ENCODE data around the gene LHFPL3. TPM values are rescaled to one million over a fixed set of nuclear protein-coding genes. Genes with fewer than 3 reads are reported as not detected.

Gene LHFPL3
- total RNA-seq, 1 experiment from 2014 or later, result not detected

GRCh38 chr7:104841798-104842197 is 513.4 kb downstream of the LHFPL3 start:
- H2AFZ ChIP-seq, result no peak overlapping the region
- DNase-seq, result no peak
- CTCF ChIA-PET, result no interaction called here
- BruUV-seq (replicated peaks), result no TSS peak
- no peaks in the 10 kb centered on the region for H3K9me3 ChIP-seq (ENCODE audit: insufficient read depth, low read depth)
- intact Hi-C loops (cut with micrococcal nuclease; ENCODE audit: unreplicated experiment), result no loop called here
- no peak overlapping the region for H3K4me2 ChIP-seq
- H3K4me1 ChIP-seq (replicated peaks; ENCODE audit: insufficient read depth), result no peaks in the 10 kb centered on the region
- POLR2A ChIA-PET (ENCODE audit: unreplicated experiment), result no interaction called here
- H3K79me2 ChIP-seq (ENCODE audit: low read depth), result no peaks in the 10 kb centered on the region
- H3K36me3 ChIP-seq (ENCODE audit: low read depth), result no peaks in the 10 kb centered on the region
- H3K27ac ChIP-seq, result no peak overlapping the region
- no peaks in the 10 kb centered on the region for H4K20me1 ChIP-seq (ENCODE audit: insufficient read depth)
- peaks cover 62% of the 10 kb centered on the region for H3K27me3 ChIP-seq (ENCODE audit: insufficient read depth, low read depth)
- H3K9me2 ChIP-seq (ENCODE audit: insufficient read depth), result no peaks in the 10 kb centered on the region
- H3K4me3 ChIP-seq, result no peak overlapping the region
- TF ChIP-seq EZH2 (IDR thresholded peaks at IDR 0.05; ENCODE audit: low read depth) (no peak), CTCF (conservative IDR thresholded peaks at IDR 0.05) (no peak)
- H3F3A ChIP-seq (ENCODE audit: insufficient read depth, low read depth), result no peaks in the 10 kb centered on the region

GRCh38 chr7:104843198-104843597 is 514.8 kb downstream of the LHFPL3 start:
- no TSS peak for BruUV-seq (replicated peaks)
- no peaks in the 10 kb centered on the region for H3K4me1 ChIP-seq (replicated peaks; ENCODE audit: insufficient read depth)
- no peak overlapping the region for H3K4me2 ChIP-seq
- no peaks in the 10 kb centered on the region for H3K9me2 ChIP-seq (ENCODE audit: insufficient read depth)
- no peak overlapping the region for H3K4me3 ChIP-seq
- intact Hi-C loops (cut with micrococcal nuclease; ENCODE audit: unreplicated experiment), result no loop called here
- POLR2A ChIA-PET (ENCODE audit: unreplicated experiment), result no interaction called here
- H3F3A ChIP-seq (ENCODE audit: insufficient read depth, low read depth), result no peaks in the 10 kb centered on the region
- DNase-seq, result no peak
- no peaks in the 10 kb centered on the region for H4K20me1 ChIP-seq (ENCODE audit: insufficient read depth)
- H3K79me2 ChIP-seq (ENCODE audit: low read depth), result no peaks in the 10 kb centered on the region
- H3K36me3 ChIP-seq (ENCODE audit: low read depth), result no peaks in the 10 kb centered on the region
- H2AFZ ChIP-seq, result no peak overlapping the region
- peaks cover 60% of the 10 kb centered on the region for H3K27me3 ChIP-seq (ENCODE audit: insufficient read depth, low read depth)
- H3K9me3 ChIP-seq (ENCODE audit: insufficient read depth, low read depth), result no peaks in the 10 kb centered on the region
- CTCF ChIA-PET, result no interaction called here
- no peak for TF ChIP-seq EZH2 (IDR thresholded peaks at IDR 0.05; ENCODE audit: low read depth)
- no peak for TF ChIP-seq CTCF (conservative IDR thresholded peaks at IDR 0.05)
- no peak overlapping the region for H3K27ac ChIP-seq

- H2AFZ ChIP-seq, result no peak overlapping the region
- no peak overlapping the region for H3K27ac ChIP-seq
- H3K4me1 ChIP-seq (replicated peaks; ENCODE audit: insufficient read depth), result no peaks in the 10 kb centered on the region
- DNase-seq, result no peak
- H3K4me2 ChIP-seq, result no peak overlapping the region
- H3K9me3 ChIP-seq (ENCODE audit: insufficient read depth, low read depth), result no peaks in the 10 kb centered on the region
- H3F3A ChIP-seq (ENCODE audit: insufficient read depth, low read depth), result no peaks in the 10 kb centered on the region
- TF ChIP-seq EZH2 (IDR thresholded peaks at IDR 0.05; ENCODE audit: low read depth), result no peak
- no peak for TF ChIP-seq CTCF (conservative IDR thresholded peaks at IDR 0.05)
- H4K20me1 ChIP-seq (ENCODE audit: insufficient read depth), result no peaks in the 10 kb centered on the region
- intact Hi-C loops (cut with micrococcal nuclease; ENCODE audit: unreplicated experiment), result loop anchor here (5.0 kb wide), 1 partner anchor 503 kb away; no protein-coding TSS in a partner anchor
- CTCF ChIA-PET, result no interaction called here
- no TSS peak for BruUV-seq (replicated peaks)
- H3K4me3 ChIP-seq, result no peak overlapping the region
- POLR2A ChIA-PET (ENCODE audit: unreplicated experiment), result no interaction called here
- H3K9me2 ChIP-seq (ENCODE audit: insufficient read depth), result no peaks in the 10 kb centered on the region
- no peaks in the 10 kb centered on the region for H3K36me3 ChIP-seq (ENCODE audit: low read depth)
- no peaks in the 10 kb centered on the region for H3K79me2 ChIP-seq (ENCODE audit: low read depth)
- peaks cover 58% of the 10 kb centered on the region for H3K27me3 ChIP-seq (ENCODE audit: insufficient read depth, low read depth)
These were observed 517.2 kb downstream of the LHFPL3 start for GRCh38 chr7:104845557-104845956.
